ENCODE measurements around the gene LBP.
"Not testable (repeated sequence)": the region's sequence is repeated elsewhere in the genome, so short reads cannot be mapped to it uniquely, and the experiment has no call there.

LBP gene

GRCh38 chr20:38321959-38322598 is 24.2 kb upstream of the LBP start:
- DNase-seq = peak; percentile 13 to 35

- DNase-seq = no peak
Measured at GRCh38 chr20:38324159-38324558, 22.1 kb upstream of the LBP start.

- DNase-seq = no peak
Measured at GRCh38 chr20:38325167-38325566, 21.1 kb upstream of the LBP start.

GRCh38 chr20:38325905-38326304 is 20.4 kb upstream of the LBP start:
- no peak for DNase-seq

GRCh38 chr20:38326309-38326708 is 20.0 kb upstream of the LBP start:
- no peak for DNase-seq

GRCh38 chr20:38330638-38331037 is 15.6 kb upstream of the LBP start:
- DNase-seq = no peak

- no peak for DNase-seq
Measured at GRCh38 chr20:38331245-38331644, 15.0 kb upstream of the LBP start.

GRCh38 chr20:38331814-38332213 is 14.5 kb upstream of the LBP start:
- DNase-seq = no peak

- DNase-seq = no peak
Measured at GRCh38 chr20:38334016-38334415, 12.3 kb upstream of the LBP start.

- DNase-seq = no peak
Measured at GRCh38 chr20:38336726-38337125, 9.6 kb upstream of the LBP start.

GRCh38 chr20:38337561-38338140 is 8.6 kb upstream of the LBP start:
- peak; percentile 10 to 17 for DNase-seq

- no peak for DNase-seq
Measured at GRCh38 chr20:38338849-38339520, 7.3 kb upstream of the LBP start.

- not testable (repeated sequence) for DNase-seq
Measured at GRCh38 chr20:38339521-38339896, 6.8 kb upstream of the LBP start.

GRCh38 chr20:38339997-38340396 is 6.3 kb upstream of the LBP start:
- no peak for DNase-seq

GRCh38 chr20:38340693-38341092 is 5.6 kb upstream of the LBP start:
- no peak for DNase-seq

- no peak for DNase-seq
Measured at GRCh38 chr20:38342216-38342615, 4.1 kb upstream of the LBP start.

GRCh38 chr20:38342713-38343310 is 3.5 kb upstream of the LBP start:
- no peak for DNase-seq

- peak; percentile 50 to 73 for DNase-seq
Measured at GRCh38 chr20:38343311-38344106, 2.8 kb upstream of the LBP start.

- no peak for DNase-seq
Measured at GRCh38 chr20:38344107-38344701, 2.1 kb upstream of the LBP start.

GRCh38 chr20:38345643-38346042 is 639 bp upstream of the LBP start:
- DNase-seq = no peak

GRCh38 chr20:38346741-38347140 is 459 bp downstream of the LBP start:
- DNase-seq = no peak

- no peak for DNase-seq
Measured at GRCh38 chr20:38349856-38350255, 3.6 kb downstream of the LBP start.

Measured in NCI-H2081 (cell line).